ENCODE results near the gene USP47.
"Not testable (repeated sequence)": the region's sequence is repeated elsewhere in the genome, so short reads cannot be mapped to it uniquely, and the experiment has no call there.

The USP47 gene

GRCh38 chr11:11826260-11826659 lies 15.5 kb upstream of the USP47 start:
- no peak for DNase-seq

GRCh38 chr11:11827272-11827671 lies 14.5 kb upstream of the USP47 start:
- no peak for DNase-seq

- not testable (repeated sequence) for DNase-seq
These were observed 10.4 kb upstream of the USP47 start for GRCh38 chr11:11831406-11831805.

DNA sequence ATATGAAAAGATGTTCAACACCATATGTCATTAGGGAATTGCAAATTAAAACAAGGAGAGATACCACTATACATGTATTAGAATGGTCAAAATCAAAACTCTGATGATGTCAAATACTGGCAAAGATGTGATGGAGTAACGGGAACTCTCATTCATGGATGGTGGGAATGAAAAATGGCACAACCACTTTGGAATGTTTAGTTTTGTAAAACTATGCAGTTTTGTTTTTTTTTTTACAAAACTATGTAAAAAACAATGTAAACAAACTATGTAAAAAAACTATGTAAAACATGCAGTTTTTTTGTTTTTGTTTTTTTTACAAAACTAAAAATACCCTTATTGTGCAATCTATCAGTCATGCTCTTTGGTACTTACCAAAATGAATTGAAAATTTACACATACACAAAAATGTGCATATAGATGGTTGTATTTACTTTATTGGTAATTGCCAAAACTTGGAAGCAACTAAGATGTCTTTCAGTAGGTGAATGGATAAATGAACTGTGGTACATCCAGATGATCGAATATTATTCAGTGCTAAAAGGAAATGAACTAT lies 5.0 kb upstream of the USP47 start:
- no peak for DNase-seq

- DNase-seq: no peak
These were observed 2.1 kb upstream of the USP47 start for GRCh38 chr11:11839718-11840117.

DNA sequence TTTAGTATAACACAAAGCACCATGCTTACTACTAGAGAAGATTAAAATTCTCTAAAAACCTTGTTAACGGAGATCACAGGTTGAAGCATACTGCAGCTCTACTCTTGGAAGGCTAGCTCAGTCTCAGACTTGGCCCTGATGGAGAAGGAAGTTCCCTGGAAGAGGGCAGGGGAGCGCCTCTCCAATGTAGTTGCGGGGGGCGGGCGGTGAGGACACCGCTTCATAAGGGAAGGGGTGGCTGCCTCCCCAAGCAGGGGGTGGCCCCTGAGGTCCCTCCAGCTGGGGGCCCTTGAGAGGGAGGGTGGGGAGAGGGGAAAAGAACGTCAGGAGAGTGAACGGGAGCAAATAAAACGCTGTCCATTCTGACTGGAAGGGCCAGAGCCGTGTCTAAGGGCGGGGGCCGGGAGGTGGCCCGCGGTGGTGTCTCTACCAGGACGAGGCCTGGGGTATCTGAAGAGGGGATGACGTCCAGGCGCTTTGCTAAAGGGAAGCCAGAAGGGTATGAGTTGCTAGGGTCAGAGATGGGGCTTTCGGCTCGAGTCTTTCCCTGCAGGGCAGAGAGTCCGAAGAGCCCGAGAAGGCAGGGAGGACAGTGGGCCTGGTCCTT lies 553 bp upstream of the USP47 start:
- peak; percentile 60 to 61 for DNase-seq

GRCh38 chr11:11842421-11843008 lies 743 bp downstream of the USP47 start:
- DNase-seq: peak; percentile 88 to 92

DNA sequence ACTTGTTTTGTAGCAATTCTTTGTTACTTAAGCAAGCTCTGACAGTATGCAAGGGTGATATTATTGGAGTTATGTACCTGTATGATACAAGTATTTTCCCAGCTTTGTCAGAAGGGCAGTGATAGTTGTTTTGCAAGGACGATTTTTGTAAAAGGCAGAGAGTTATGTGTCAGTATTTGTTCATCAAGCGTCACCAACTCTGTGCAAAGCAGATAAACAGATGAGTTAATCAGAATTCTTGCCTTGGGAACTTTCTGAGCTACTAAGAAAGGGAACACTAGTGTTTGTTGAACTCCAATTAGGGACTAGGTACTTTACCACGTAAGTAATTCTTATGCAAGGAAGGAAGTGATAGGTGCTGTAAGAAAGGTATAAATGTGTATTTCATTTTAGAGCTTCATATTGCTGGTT lies 1.4 kb downstream of the USP47 start:
- peak in 1 of 2 experiments; percentile 36 for DNase-seq

- no peak for DNase-seq
These were observed 1.9 kb downstream of the USP47 start for GRCh38 chr11:11843642-11844041.

DNA sequence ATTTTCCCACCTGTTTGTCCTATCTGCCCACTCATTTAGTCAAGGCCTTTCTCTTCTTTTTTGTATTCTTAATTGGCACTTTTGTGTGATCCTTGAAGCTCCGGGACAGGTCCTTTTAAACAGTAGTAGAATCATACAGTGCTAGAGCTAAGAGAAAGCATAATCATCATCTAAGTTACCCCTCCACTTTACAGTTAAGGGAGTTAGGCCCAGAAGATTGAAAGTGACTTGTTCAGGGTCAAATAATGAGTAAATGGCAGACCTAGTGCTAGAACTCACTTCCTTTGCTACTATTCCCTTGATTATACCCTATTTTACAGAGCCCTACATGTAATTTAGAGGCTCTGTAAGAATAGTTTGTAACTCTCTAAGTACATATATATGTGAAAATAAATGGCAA lies 2.5 kb downstream of the USP47 start:
- no peak for DNase-seq

- no peak for DNase-seq
These were observed 3.3 kb downstream of the USP47 start for GRCh38 chr11:11845071-11845470.

DNA sequence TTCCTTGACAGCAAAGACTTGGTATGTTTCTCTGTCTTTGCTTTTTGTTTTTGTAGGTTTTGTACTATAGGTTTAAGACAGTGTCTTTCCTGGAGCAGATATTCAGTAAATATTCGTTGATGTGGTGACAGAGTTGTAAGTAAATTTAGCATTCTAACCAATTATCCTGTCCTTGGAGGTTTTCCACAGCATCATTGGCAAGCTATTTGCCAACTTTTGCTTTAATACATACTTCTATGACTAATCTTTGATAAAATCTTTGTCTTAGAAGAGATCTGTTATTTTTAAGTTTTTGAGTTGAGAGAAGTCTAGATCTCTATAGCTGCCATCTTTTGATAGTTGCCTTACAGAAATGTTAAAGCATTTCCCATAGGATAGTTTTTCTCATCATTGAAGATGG lies 3.8 kb downstream of the USP47 start:
- DNase-seq: no peak

DNA sequence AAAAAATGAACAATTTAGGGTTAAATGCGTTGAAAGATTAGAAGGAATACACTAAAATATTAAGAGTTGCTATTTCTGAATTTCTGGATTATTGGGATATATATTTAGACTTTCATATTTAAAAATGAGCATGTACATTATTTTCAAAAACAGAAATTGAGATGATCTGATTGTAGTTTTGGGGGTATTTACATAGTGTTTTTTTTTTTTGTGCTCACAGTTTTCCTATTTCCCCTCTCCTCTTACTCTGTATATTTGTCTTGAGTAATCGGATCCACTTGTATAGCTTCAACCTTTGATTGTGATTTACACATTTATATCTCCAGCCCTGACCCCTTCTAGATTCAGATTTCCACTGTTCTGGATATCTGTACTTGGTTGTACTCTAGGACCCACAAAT lies 5.3 kb downstream of the USP47 start:
- no peak for DNase-seq

GRCh38 chr11:11848891-11849746 lies 7.3 kb downstream of the USP47 start:
- DNase-seq: peak; percentile 77 to 85

DNA sequence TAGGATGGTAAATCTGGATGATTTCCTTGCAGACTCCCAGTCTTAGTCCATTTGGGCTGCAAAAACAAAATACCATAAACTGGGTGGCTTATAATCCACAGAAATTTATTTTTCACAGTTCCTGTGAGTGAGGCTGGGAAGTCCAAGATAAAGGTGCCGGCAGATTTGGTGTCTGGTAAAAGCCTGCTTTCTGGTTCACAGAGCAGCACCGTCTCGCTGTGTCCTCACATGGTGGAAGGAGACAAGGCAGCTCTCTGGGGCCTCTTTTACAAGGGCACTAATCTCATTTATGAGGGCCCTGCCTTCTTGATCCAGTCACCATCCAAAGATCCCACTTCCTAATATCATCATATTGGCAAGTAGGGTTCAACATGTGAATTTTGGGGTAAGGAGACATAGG lies 8.9 kb downstream of the USP47 start:
- no peak for DNase-seq

DNA sequence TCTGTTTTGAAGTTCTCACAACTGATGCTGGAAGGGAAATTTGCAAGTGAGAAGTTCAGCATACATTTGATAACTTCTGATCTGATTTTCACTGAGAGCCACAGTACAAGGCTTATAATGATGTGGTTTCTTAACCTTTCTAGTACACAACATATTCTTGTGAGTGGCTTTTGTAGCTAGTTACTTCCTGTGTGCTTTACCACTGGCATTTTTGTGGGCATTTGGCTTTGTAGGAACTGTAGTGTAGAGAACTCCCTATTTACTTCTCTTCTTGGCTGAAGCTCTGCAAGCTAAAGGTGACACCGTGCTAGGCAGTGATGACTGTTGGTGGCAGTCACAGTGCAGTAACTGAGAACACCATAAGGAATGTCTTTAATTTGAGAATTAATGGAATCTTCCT lies 14.9 kb downstream of the USP47 start:
- DNase-seq: peak; percentile 39 to 51

GRCh38 chr11:11857769-11858168 lies 16.0 kb downstream of the USP47 start:
- no peak for DNase-seq

GRCh38 chr11:11858676-11859075 lies 16.9 kb downstream of the USP47 start:
- DNase-seq: no peak

DNA sequence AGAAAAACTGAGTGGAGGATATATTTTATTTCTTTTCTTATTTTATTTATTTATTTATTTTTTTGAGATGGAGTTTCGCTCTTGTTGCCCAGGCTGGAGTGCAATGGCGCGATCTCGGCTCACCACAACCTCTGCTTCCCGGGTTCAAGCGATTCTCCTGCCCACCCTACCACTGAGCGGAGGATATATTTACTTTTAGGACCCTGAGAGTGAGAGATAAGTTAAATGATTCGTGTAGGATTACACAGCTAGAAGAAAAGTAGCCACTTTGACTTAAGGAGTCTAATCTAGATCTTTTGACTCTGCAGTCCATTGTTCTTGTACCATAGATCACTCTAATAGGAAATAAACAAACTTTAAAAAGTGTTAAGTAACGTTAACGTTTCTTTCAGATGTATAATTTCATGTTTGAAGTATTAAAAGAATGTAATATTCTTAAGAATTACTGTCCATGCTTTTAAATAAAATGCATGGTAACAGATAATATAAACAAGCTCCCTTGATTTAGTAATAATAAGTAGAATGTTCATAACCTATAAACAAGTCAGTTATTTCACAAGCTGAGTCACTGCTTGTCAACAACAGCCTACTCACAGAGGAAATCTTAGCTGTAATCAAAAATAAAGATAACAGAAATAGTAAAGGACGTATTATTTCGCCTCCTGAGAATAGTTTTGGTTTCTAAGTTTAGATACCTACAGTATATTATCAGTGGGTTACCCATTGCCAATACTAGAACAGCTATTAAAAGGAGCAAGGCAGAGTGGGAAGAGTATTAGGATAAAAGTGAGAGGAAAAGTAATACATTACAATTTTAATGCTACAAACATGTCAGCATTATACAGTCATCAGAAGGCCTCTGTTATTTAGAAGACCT lies 18.6 kb downstream of the USP47 start:
- DNase-seq: no peak

DNA sequence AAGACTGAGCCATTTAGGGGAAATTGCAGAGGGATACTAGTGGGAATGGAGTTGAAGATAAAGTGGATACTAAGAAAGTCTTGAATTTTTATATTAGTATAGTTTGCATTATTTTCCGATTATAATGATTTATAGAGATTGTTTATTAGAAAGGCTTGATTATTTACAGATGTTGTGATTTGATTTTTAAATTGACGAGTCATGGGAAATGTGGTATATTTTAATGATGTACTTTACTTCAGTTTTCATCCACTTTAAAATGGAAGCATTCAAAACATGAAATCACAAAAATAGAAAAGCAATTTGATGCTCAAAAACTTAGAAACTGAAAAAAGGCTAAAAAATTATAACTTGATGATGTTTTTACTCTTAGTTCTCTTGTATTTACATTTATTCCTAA lies 21.2 kb downstream of the USP47 start:
- DNase-seq: no peak

GRCh38 chr11:11864332-11864731 lies 22.6 kb downstream of the USP47 start:
- no peak for DNase-seq

DNA sequence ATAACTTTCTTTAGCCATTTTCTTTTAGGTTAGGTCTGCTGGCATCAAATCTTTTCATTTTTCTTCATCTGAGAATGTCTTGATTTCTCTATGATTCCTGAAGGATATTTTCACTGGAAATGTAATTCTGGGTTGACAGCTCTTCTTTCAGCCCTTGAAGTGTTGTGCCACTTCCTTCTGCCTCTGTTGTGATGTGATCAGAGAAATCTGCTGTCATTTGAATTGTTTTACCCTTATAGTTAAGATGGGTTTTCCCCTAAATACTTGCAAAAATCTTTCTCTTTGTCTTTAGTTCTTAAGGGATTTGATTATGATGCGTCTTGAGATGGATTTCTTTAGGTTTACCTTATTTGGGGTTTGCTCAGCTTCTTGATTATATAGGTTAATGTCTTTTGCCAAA lies 23.0 kb downstream of the USP47 start:
- DNase-seq: no peak

DNA sequence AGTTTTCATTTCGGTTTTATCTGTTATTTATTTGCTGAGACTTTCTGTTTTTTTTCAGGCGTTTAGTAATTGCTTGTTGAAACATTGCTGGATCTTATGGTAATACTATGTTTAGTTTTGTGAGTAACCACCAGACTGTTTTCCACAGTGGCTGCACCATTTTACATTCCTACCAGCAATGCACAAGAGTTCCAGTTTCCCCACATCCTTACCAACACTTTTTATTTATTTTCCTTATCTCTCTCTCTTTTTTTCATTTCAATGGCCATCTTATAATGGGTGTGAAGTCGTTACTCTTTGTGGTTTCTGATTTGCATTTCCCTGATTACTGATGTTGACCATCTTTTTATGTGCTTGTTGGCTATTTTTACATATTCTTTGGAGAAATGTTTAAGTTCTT lies 23.7 kb downstream of the USP47 start:
- no peak for DNase-seq
